OCI-LY1 (cell line): ENCODE results near the gene HHIPL1.
A peak's percentile ranks its signal among the peaks of the same experiment; 100 is the strongest.

Source experiments
- H2AFZ ChIP-seq: fragments of 200-600 bp; sonication (generic), shearing (Covaris generic); 2 replicates; pipeline ENCODE4 v1.6.0; 2014; ENCODE audit warnings: antibody characterized with exemption, mild to moderate bottlenecking, low read length
- H3F3A ChIP-seq: fragments of 200-600 bp; sonication (generic), shearing (Covaris generic); 2 replicates; pipeline ENCODE4 v1.6.0; 2014; ENCODE audit warnings: mild to moderate bottlenecking, antibody characterized with exemption, low read length, moderate library complexity; ENCODE audit not compliant: insufficient read depth
- H3K27ac ChIP-seq: fragments of 200-600 bp; sonication (generic); 2 replicates; pipeline ENCODE4 v1.5.1; 2014; ENCODE audit warnings: low read length, mixed run types, mild to moderate bottlenecking, low read depth; ENCODE audit not compliant: poor library complexity, severe bottlenecking
- H3K27me3 ChIP-seq: fragments of 200-600 bp; sonication (generic); 2 replicates; pipeline ENCODE4 v1.6.0; 2014; ENCODE audit warnings: antibody characterized with exemption, mild to moderate bottlenecking, low read length, moderate library complexity; ENCODE audit not compliant: insufficient read depth
- H3K36me3 ChIP-seq: fragments of 200-600 bp; sonication (generic); 2 replicates; pipeline ENCODE4 v1.6.1; 2014; ENCODE audit warnings: mild to moderate bottlenecking, antibody characterized with exemption, low read length, moderate library complexity, mixed read lengths; ENCODE audit not compliant: insufficient read depth
- H3K4me1 ChIP-seq: fragments of 200-600 bp; sonication (generic); 2 replicates; pipeline ENCODE4 v1.5.1; 2014; ENCODE audit warnings: mild to moderate bottlenecking, low read length, moderate library complexity; ENCODE audit not compliant: insufficient read depth, severe bottlenecking
- H3K4me2 ChIP-seq: fragments of 200-600 bp; sonication (generic), shearing (Covaris generic); 2 replicates; pipeline ENCODE4 v1.6.1; 2014; ENCODE audit warnings: low read length
- H3K4me3 ChIP-seq: fragments of 200-600 bp; sonication (generic); 2 replicates; pipeline ENCODE4 v1.5.1; 2014; ENCODE audit warnings: low read length, low read depth, mild to moderate bottlenecking, mixed read lengths; ENCODE audit not compliant: poor library complexity, severe bottlenecking
- H3K79me2 ChIP-seq: fragments of 200-600 bp; shearing (Covaris generic); 2 replicates; pipeline ENCODE4 v1.6.1; 2016; ENCODE audit warnings: mixed run types, low read length, mixed read lengths; ENCODE audit not compliant: insufficient read depth
- H3K9ac ChIP-seq: fragments of 200-600 bp; sonication (generic), shearing (Covaris generic); 2 replicates; pipeline ENCODE4 v1.6.1; 2014; ENCODE audit warnings: mild to moderate bottlenecking, low read length, mixed read lengths
- H3K9me2 ChIP-seq: fragments of 200-600 bp; sonication (generic), shearing (Covaris generic); 2 replicates; pipeline ENCODE4 v1.6.1; 2014; ENCODE audit warnings: low read depth, mild to moderate bottlenecking, low read length, mixed read lengths
- H3K9me3 ChIP-seq: fragments of 200-600 bp; shearing (Covaris generic); 2 replicates; pipeline ENCODE4 v1.6.1; 2014; ENCODE audit warnings: low read length, mixed read lengths
- H4K20me1 ChIP-seq: fragments of 200-600 bp; sonication (generic), shearing (Covaris generic); 2 replicates; pipeline ENCODE4 v1.6.0; 2016; ENCODE audit warnings: mild to moderate bottlenecking, low read length; ENCODE audit not compliant: insufficient read depth
- EZH2 ChIP-seq: fragments of 200-600 bp; sonication (generic), shearing (Covaris generic); IDR thresholded peaks from 2 replicates; pipeline ENCODE4 v1.8.0; 2017; ENCODE audit warnings: borderline replicate concordance, mixed run types, mild to moderate bottlenecking, antibody characterized with exemption, low read length, moderate library complexity, mixed read lengths
- TF ChIP-seq, protein P1 (sequence below): fragments of 200-600 bp; sonication (generic), shearing (Covaris generic); IDR thresholded peaks from 2 replicates; pipeline ENCODE4 v1.5.1; 2017; ENCODE audit warnings: mild to moderate bottlenecking, antibody characterized with exemption, low read length, moderate library complexity, mixed read lengths

HHIPL1 gene

DNA sequence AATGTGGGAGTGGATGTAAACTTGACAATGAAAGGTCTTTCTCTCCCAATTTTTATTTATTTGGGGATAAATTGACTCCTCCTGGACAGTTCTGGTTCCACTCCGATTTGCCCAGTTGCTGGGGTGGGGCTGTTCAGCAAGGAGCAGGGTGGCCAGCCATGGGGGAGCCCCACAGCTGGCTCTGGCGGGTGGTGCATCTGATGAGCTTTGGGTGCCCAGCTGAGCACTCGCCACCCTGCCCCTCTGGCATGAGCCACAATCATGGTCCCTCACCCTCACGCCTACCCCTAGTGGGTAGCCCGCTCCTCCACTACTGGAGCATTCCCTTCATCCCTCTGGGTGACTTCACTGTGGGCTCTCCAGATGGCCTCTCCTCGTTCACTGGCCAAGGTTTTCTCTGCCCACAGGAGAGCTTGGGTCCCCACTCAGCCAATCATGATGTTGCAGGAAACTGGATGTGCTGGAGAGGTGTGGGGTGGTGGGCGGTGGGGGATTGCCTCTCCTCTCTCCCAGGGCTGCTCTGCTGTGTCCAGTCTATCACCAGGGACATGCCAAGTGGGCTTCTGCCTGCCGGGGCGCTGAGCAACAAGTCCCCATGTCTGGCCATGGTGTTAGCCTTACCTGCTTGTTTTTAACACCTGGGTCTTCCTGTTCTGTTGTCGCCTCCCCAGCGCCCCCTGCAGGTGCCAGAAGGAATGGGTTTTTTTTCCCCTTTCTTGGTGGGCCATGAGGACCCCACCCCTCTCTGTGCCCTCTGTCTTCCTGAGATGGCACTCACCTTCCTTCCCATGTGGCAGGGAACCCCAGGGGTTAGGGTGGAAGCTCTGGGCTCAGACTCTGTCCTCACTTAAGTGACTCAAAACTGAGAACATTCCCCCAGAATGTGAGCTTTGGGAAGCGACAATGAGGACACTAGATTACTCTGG, 42.6 kb downstream of the HHIPL1 start:
- no peaks in the 10 kb centered on the region for H3K27me3 ChIP-seq
- no peaks in the 10 kb centered on the region for H3K79me2 ChIP-seq
- H3K4me3 ChIP-seq: no peak overlapping the region
- no peaks in the 10 kb centered on the region for H3K9me2 ChIP-seq
- no peak overlapping the region for H3K4me2 ChIP-seq
- H3K27ac ChIP-seq: no peak overlapping the region
- no peak overlapping the region for H2AFZ ChIP-seq
- no peak overlapping the region for H3K9ac ChIP-seq
- no peaks in the 10 kb centered on the region for H4K20me1 ChIP-seq
- H3K36me3 ChIP-seq: no peaks in the 10 kb centered on the region
- no peaks in the 10 kb centered on the region for H3F3A ChIP-seq
- no peaks in the 10 kb centered on the region for H3K9me3 ChIP-seq
- no peak for TF ChIP-seq EZH2
- TF ChIP-seq, protein P1, sequence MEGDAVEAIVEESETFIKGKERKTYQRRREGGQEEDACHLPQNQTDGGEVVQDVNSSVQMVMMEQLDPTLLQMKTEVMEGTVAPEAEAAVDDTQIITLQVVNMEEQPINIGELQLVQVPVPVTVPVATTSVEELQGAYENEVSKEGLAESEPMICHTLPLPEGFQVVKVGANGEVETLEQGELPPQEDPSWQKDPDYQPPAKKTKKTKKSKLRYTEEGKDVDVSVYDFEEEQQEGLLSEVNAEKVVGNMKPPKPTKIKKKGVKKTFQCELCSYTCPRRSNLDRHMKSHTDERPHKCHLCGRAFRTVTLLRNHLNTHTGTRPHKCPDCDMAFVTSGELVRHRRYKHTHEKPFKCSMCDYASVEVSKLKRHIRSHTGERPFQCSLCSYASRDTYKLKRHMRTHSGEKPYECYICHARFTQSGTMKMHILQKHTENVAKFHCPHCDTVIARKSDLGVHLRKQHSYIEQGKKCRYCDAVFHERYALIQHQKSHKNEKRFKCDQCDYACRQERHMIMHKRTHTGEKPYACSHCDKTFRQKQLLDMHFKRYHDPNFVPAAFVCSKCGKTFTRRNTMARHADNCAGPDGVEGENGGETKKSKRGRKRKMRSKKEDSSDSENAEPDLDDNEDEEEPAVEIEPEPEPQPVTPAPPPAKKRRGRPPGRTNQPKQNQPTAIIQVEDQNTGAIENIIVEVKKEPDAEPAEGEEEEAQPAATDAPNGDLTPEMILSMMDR: peak; percentile 83
- H3K4me1 ChIP-seq: peaks cover 13% of the 10 kb centered on the region

DNA sequence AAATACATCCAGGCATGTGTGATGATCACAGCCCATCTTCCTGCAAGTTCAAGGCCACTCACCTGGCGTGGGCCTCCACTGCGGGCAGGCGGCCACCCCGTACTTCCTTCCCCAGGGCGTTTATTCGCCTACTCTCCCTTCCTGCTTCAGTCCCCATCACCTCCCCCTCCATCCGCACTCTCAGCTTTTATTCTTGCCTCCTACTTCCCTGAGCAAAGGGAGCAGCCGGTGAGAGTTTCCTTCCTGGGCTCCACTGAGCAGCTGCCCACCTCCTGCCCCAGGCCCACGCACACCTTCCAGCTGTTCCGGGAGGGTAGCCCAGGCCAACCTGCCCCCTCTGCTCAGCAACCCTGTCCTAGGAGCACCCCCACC, 43.3 kb downstream of the HHIPL1 start:
- H3K4me1 ChIP-seq: peaks cover 8% of the 10 kb centered on the region
- no peak overlapping the region for H3K27ac ChIP-seq
- no peaks in the 10 kb centered on the region for H4K20me1 ChIP-seq
- no peak overlapping the region for H3K9ac ChIP-seq
- no peak overlapping the region for H3K4me2 ChIP-seq
- no peak overlapping the region for H2AFZ ChIP-seq
- H3K36me3 ChIP-seq: no peaks in the 10 kb centered on the region
- no peaks in the 10 kb centered on the region for H3K9me3 ChIP-seq
- H3K27me3 ChIP-seq: no peaks in the 10 kb centered on the region
- H3F3A ChIP-seq: no peaks in the 10 kb centered on the region
- no peaks in the 10 kb centered on the region for H3K9me2 ChIP-seq
- TF ChIP-seq EZH2: no peak
- TF ChIP-seq, protein P1: no peak
- no peak overlapping the region for H3K4me3 ChIP-seq
- H3K79me2 ChIP-seq: no peaks in the 10 kb centered on the region

- Histone ChIP-seq H3K9me3 (no peaks in the 10 kb centered on the region), H3K9ac (no peak overlapping the region), H3K27me3 (no peaks in the 10 kb centered on the region), H3K4me1 (peaks cover 6% of the 10 kb centered on the region), H3F3A (no peaks in the 10 kb centered on the region), H3K9me2 (no peaks in the 10 kb centered on the region), H2AFZ (no peak overlapping the region), H3K27ac (no peak overlapping the region), H3K79me2 (no peaks in the 10 kb centered on the region), H3K4me2 (no peak overlapping the region), H3K36me3 (no peaks in the 10 kb centered on the region), H3K4me3 (no peak overlapping the region), H4K20me1 (no peaks in the 10 kb centered on the region)
- TF ChIP-seq EZH2: no peak
- TF ChIP-seq, protein P1: no peak
Measured at GRCh38 chr14:99688629-99689028, 43.7 kb downstream of the HHIPL1 start.
